Ovary (tissue), 3 donors: Measurements from ENCODE around the gene FBXL5.

Experiments used
- CTCF ChIP-seq, 3 donors: fragments of 450-650 bp in 2 of 3; fragments of 200-600 bp in 1 of 3; IDR thresholded peaks; one replicate each; pipeline versions ENCODE4 v1.5.1 to v1.8.0; 2016 to 2022; ENCODE audit warnings: antibody characterized with exemption in 3 of 3, mild to moderate bottlenecking in 1 of 3
- POLR2A ChIP-seq: fragments of 450-650 bp; IDR thresholded peaks from one replicate; pipeline ENCODE4 v1.6.1; 2017; ENCODE audit warnings: antibody characterized with exemption, mild to moderate bottlenecking, moderate library complexity
- donor health status: DM: no; HTN: no; CAD: no.

GRCh38 chr4:15598644-15599043 is 56.5 kb downstream of the FBXL5 start:
- TF ChIP-seq POLR2A: no peak
- no peak for TF ChIP-seq CTCF (IDR thresholded peaks at IDR 0.05)
